HTERT RPE-1 (cell line): ENCODE data around the gene SIRT3.

ENCODE experiments used
- in situ Hi-C: fragments of 300-500 bp; cut with MboI; formaldehyde crosslinking; loops from 4 replicates; pipeline ENCODE4 v1.14.3; 2020; ENCODE audit warnings: low sequenced_read_pairs

SIRT3 gene

DNA sequence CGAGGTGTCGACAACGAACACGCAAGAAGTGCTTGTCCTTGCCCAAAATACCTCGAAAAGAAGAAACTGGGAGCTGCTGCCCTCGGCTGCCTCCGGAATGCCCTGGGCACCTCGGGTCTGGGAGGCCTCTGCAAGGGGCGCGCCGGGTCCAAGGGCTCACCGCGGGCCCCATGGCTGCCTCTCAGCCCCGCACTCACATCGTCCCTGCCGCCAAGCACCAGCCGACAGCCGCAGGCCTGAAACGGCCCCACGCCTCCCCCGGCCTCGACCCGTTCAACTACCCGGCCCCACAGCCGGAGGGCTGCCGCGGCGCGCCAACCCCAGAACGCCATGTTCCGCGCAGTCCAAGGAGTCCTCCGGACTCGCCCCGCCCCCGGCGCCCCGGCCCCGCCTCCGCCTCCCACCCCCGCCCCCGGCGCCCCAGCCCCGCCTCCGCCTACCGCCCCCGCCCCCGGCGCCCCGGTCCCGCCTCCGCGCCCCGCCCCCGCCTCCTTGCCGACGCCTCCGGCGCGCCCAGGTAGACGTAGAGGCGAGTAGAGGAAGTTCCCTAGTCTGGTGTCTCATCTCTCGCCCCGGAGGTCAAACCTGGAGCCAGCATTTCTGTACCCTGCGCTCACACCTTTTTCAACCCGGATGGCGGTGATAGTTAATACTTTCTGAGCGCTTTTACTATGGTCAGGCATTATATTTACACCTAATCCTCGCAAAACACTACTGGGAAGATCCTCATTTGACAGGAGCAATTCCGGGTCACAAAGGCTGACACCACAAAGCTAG lies at the start of gene SIRT3:
Gene SIRT3 (minus strand): TSS at position 346 of the 777 bp plus-strand sequence. CDS start 14 bp downstream, at position 332.
- in situ Hi-C loops, result no loop called here

DNA sequence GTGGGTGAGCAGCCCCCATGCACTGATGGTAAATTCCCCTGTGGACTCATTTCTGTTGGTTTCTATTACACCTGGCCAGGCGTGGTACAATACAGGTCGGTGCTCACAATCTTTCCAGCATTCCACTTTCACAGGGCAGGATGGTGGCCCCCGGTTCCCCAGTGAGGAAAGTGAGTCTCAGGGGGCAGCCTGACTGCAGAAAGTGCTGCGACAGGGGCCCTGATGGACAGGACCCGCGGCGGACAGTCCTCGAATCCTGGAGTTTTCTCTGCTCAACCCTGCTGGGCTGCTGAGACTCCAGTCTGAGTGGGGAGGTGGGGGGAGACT lies 49.7 kb upstream of the SIRT3 start:
- in situ Hi-C loops, result no loop called here

DNA sequence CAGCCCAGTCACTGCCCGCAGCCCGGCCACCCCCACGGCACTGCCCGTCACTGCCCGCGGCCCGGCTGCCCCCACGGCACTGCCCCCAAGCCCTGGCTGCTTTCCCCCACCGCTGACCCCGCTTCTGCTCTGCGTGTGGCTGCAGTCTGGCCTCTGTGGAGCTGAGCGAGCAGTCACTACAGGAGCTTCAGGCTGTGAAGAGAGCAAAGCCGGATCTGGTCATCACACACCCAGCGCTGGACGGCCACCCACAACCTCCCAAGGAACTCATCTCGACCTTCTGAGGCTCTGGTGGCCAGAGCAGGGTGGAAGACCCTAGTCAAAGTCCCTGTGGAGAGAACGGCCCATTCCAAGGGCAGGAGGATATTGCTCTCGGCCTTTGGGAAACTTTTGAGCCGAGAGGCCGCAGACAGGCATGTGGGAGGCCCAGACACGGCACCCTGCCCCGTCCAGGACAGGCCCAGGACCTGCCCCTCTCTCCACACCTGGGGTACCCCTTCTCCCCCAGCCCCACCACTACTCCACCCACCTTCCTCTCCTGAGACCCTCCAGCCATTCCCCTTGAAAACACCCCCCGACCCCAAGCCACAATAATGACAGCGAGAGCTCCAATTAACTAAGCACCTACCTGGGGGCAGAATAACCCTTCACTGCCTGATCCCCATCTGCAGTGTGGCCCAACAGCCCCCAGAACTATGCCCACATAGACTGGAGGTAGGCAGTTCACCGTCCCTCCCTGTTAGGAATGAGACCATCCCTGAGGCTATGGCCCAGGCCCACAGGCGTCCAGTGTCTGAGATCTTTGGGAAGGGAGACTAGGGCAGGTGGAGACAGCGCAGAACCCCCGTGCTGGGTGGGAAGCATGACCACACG lies 49.1 kb upstream of the SIRT3 start:
- in situ Hi-C loops, result no loop called here

DNA sequence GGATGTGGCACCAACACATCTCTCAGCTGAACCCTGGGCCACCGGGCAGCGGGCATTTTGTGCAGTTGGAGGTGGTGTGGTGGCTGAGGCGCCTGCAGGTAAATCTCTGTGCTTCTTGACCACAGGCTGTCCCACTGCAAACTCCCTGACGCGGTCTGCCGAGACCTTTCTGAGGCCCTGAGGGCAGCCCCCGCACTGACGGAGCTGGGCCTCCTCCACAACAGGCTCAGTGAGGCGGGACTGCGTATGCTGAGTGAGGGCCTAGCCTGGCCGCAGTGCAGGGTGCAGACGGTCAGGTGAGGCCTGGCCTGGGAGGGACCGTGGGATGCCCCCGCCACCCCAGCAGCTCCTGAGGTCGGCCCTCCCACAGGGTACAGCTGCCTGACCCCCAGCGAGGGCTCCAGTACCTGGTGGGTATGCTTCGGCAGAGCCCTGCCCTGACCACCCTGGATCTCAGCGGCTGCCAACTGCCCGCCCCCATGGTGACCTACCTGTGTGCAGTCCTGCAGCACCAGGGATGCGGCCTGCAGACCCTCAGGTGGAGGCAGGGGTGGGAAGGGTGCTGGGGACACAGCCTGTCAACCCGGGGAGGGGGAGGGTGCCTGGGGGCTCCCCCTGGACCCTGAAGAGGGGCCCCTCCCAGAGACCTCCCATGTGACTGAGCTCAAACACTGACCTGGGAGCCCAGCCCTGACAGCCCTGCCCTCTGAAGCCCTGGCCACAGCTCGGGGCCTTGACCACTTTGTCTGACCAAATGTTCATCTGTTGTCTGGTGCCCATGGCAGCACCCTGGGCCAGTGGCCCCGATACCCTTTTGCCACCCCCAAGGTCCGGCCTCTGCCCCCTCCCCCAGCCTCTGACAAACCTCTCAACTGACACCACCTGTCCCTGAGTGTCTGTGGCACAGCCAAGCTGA lies 48.2 kb upstream of the SIRT3 start:
- in situ Hi-C loops, result no loop called here

DNA sequence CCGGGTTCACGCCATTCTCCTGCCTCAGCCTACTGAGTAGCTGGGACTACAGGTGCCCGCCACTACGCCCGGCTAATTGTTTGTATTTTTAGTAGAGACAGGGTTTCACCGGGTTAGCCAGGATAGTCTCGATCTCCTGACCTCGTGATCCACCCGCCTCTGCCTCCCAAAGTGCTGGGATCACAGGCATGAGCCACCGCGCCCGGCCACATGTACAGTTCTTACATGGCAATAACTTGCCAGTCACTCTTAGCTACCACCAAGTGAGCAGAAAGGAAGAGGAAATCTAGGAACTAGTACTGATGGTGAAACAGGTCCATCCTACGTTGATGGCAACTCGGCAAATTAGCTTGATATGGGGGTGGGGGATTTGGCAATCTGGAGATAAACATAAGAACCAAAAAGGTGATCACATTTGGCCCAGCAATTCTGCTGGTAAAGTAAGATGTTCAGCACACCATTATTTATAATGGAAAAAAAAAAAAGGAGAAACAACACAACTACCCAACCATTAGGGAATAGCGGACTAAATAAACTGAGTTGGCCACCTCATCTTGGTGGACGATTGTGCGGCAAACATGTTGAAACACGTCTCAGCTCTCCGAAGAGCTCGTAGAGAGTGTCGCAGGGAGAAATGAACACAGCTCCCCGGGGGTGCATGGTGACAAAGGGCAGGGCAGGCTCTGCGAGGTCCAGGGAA lies 47.4 kb upstream of the SIRT3 start:
- in situ Hi-C loops, result no loop called here

DNA sequence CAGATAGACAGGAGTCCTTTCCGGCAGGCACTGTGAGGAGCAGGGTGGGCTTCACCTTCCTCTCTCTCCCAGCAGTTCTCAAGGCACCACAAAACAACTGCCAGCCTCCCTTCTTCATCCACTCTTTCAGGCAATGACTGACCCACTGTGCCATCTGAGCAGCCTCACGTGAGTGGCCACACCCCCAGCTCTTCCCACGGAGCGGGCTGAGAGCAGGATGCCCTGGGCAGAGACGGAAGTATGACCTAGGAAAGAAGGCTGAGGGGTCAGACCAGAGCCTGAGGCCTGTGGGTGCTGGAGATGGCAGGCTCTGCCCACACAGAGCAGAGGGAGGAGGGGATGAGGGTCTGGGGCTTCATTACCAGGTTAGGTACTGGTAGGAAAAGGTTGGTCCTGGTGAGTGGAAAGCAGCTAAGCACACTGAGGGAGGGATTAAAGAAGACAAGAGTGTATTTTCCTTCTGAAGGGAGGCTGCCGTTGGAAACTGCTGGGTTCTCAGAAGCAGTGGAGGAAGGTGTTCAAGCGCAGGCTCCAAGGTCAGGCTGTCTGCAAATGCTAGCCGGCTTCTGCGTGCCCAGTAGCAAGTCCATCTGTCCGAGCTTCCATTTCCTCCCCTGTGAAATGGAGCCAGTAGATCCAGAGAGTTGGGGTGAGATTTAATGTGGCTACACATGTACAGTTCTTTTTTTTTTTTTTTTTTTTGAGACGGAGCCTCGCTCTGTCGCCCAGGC lies 46.7 kb upstream of the SIRT3 start:
- in situ Hi-C loops, result no loop called here

DNA sequence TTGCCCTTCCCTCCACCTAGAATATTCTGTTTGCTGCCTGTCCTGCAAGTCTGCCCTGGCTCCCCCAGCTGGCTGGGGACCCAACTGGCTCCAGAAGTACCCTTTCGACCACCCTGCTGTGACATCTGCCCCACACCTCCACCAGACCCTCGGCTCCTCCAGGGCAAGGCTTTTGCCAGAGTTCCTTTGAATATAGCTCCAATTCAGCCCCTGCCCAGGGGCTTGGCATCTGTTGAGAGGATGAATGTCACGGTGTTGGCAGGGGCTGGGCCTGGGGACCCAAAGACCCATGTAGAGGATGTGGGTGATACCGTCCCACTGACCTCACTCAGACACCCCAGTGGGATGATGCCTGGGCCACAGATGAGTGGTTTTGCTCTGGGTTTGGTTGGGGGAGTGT lies 46.0 kb upstream of the SIRT3 start:
- in situ Hi-C loops, result no loop called here

DNA sequence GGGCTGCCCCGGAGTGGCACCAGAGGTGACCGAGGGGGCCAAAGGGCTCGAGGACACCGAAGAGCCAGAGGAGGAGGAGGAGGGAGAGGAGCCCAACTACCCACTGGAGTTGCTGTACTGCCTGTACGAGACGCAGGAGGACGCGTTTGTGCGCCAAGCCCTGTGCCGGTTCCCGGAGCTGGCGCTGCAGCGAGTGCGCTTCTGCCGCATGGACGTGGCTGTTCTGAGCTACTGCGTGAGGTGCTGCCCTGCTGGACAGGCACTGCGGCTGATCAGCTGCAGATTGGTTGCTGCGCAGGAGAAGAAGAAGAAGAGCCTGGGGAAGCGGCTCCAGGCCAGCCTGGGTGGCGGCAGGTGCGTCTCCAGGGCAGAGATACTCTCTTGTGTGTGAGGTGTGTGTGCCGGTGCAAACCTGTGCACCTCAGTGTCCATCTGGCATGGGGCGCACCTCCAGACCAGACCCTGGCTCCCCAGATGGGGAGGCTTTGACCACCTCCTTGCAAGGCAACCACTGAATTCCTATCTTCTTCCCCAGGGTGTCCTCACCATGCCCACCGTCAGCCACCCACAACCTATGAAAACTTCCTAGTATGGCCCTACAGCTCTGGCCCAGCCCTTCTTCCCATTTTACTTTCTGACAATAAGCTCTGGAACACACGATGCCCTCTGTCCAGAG lies 45.5 kb upstream of the SIRT3 start:
- in situ Hi-C loops, result no loop called here

DNA sequence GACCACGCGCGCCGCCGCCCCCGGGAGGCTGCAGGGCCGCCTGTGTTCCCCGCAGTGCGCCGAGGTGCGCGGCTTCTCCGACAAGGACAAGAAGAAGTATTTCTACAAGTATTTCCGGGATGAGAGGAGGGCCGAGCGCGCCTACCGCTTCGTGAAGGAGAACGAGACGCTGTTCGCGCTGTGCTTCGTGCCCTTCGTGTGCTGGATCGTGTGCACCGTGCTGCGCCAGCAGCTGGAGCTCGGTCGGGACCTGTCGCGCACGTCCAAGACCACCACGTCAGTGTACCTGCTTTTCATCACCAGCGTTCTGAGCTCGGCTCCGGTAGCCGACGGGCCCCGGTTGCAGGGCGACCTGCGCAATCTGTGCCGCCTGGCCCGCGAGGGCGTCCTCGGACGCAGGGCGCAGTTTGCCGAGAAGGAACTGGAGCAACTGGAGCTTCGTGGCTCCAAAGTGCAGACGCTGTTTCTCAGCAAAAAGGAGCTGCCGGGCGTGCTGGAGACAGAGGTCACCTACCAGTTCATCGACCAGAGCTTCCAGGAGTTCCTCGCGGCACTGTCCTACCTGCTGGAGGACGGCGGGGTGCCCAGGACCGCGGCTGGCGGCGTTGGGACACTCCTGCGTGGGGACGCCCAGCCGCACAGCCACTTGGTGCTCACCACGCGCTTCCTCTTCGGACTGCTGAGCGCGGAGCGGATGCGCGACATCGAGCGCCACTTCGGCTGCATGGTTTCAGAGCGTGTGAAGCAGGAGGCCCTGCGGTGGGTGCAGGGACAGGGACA lies 44.8 kb upstream of the SIRT3 start:
- in situ Hi-C loops, result no loop called here

DNA sequence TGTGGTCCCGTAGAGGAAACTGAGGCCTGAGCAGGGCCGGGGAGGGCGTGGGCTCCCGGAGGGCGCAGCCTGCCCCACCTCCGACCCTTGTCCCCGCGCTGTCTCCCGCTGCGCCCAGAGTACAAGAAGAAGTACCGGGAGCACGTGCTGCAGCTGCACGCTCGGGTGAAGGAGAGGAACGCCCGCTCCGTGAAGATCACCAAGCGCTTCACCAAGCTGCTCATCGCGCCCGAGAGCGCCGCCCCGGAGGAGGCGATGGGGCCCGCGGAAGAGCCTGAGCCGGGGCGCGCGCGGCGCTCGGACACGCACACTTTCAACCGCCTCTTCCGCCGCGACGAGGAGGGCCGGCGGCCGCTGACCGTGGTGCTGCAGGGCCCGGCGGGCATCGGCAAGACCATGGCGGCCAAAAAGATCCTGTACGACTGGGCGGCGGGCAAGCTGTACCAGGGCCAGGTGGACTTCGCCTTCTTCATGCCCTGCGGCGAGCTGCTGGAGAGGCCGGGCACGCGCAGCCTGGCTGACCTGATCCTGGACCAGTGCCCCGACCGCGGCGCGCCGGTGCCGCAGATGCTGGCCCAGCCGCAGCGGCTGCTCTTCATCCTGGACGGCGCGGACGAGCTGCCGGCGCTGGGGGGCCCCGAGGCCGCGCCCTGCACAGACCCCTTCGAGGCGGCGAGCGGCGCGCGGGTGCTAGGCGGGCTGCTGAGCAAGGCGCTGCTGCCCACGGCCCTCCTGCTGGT lies 44.0 kb upstream of the SIRT3 start:
- in situ Hi-C loops, result no loop called here

DNA sequence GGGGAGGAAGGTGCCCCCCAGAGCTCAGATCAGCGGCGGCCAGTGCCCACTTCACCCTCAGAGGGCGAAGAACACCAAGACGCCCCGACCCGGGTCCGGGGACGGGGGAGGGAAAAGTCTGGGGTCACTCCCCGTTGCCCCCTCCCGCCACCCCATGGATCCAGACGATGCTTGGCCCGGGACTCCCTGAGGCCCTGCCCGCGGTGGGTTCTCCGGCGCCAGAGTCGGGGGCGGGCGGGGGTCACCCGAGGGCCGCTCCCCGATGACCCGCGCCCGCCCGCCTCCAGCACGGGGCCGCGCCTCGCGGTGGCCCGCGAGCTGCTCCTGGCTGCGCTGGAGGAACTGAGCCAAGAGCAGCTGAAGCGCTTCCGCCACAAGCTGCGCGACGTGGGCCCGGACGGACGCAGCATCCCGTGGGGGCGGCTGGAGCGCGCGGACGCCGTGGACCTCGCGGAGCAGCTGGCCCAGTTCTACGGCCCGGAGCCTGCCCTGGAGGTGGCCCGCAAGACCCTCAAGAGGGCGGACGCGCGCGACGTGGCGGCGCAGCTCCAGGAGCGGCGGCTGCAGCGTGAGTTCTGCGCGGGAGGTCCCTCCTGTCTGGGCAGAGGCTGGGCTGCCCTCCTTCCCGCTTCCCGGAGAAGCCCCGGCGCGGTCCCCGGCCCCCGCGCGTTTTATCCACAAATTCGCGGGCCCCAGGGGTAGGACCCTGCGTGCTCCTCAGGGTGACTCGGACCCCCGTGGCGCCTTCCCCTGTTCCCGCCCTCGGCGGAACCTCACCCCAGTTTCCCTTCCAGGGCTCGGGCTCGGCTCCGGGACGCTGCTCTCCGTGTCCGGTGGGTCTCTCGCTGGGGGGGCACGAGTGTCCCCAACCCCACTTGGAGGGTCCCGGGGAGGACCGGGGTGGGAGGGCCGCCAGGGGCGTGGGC lies 43.2 kb upstream of the SIRT3 start:
- in situ Hi-C loops, result no loop called here

DNA sequence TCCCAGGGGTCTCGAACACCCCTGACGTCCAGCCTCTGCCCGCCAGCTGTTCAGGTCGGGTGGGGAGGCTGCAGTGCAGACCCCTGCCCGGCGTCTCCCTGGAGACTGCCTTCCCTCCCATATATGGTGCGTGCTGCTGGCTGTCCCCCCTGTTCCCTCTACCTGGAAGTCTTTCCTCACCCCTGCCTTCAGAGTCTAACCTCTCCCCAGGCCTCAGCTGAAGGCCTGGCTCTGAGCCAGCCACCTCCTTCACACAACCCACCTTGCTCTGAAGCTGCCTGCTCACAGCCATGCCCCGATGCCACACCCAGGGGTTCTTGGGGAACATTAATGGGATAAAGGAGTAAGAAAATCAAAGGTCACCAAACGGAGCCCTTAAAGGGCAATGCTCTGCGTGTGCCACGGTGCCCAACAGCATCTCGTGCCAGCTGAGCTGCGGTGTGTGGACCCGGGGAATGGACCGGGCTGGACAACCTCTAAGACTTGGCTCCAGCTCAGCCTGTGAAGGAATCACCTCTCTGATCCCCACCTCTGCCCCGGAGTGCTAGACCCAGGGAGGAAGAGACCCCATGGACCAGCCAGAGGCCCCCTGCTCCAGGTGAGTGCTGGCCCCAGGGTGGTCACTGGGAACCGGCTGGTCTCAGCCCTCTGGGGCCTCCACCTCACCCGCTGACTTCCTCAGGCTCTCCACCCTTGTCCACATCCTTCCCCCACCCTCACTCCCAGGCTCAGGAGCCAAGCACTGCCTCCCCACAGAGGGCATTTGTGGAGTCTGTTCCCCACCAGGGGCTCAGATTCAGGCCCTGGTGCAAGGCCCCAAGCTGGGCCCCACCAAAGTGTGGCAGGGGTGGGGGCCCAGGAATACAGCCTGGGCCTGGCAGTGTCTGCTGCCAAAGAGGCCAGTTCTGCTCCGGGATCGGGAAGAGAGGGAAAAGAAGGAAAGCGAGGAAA lies 42.1 kb upstream of the SIRT3 start, which contains the start of gene NLRP6:
Gene NLRP6 (plus strand): TSS at position 407 of the 951 bp plus-strand sequence. CDS start 163 bp downstream, at position 570.
- in situ Hi-C loops, result no loop called here

DNA sequence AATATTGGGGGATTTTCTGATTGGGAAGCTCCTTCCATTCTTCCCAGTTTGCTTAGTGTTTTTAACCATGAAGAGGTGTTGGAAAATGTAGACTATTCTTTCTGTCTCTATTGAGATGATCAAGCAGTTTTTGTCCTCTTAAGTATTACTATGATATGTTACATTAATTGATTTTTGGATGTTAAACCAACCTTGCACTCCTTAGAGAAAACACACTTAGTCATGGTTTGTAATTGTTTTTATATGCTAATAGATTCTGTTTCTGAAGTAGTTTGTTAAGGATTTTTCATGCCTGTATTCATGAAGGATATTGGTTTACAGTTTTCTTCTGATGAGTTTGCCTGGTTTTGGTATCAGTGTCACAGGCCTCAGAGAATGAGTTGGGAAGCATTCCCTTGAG lies 40.1 kb upstream of the SIRT3 start:
- in situ Hi-C loops, result no loop called here

DNA sequence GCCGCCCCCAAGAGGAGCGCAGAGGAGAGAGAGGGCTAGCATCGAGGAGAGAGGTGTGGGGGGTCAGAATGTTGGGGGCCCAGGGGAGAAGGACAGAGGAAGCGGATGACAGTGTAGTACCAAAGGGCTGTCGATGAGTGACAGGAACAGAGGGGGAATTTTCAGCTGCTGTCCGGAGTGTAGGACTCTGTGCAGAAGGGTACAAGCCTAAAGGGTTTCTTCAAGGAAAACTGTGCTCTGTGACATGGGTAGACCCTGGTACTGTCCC lies 36.7 kb upstream of the SIRT3 start:
- in situ Hi-C loops, result no loop called here

DNA sequence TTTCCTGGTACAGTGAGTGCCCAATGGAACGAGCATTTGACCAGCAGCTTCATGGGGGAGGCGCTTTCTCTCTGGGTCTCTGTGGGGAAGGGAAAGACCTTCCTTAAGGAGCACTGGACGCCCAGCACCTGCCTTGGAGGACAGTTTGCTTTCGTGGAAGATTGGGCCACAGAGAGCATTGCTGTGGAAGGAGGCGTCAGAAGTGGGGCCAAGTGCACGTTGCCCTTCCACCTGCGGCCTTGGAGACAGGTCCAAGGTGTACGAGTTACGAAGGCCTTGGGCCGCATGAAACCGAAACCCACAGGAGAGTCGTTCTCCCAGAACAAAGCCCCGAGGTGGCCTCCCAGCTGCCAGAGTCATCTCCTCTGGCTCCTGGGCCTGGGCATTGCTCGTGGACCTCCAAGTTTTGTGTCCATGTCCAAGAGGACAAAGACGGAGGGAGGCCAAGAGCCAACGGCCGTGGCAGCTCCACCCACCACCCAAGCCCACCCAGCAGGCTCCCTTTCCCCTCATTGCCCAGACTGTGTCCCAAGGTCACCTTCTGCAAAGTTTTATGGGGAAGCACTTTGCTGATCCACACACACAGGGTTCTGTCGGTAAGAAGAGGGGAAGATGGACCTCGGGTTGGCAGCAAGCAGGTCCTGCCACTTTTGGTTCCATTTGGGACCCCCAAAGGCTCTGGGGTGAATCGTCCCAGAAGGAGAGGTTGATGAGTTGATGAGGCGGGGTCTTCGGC lies 36.2 kb upstream of the SIRT3 start:
- in situ Hi-C loops, result no loop called here
